ENCODE results near the gene TLK1. TPM values are rescaled to one million over a fixed set of nuclear protein-coding genes. Genes with fewer than 3 reads are reported as not detected.

The TLK1 gene
- total RNA-seq, 2 donors from 2014 or later: 50.5 to 95.8 TPM

- peak overlapping the region; percentile 94 to 96 for H3K4me3 ChIP-seq
- no peaks in the 10 kb centered on the region for H3K9me3 ChIP-seq
- DNase-seq (ENCODE audit: low spot score): no peak
- TF ChIP-seq POLR2AphosphoS5 (IDR thresholded peaks at IDR 0.05) (no peak), POLR2A (IDR thresholded peaks at IDR 0.05) (no peak)
- TF ChIP-seq, protein P1, sequence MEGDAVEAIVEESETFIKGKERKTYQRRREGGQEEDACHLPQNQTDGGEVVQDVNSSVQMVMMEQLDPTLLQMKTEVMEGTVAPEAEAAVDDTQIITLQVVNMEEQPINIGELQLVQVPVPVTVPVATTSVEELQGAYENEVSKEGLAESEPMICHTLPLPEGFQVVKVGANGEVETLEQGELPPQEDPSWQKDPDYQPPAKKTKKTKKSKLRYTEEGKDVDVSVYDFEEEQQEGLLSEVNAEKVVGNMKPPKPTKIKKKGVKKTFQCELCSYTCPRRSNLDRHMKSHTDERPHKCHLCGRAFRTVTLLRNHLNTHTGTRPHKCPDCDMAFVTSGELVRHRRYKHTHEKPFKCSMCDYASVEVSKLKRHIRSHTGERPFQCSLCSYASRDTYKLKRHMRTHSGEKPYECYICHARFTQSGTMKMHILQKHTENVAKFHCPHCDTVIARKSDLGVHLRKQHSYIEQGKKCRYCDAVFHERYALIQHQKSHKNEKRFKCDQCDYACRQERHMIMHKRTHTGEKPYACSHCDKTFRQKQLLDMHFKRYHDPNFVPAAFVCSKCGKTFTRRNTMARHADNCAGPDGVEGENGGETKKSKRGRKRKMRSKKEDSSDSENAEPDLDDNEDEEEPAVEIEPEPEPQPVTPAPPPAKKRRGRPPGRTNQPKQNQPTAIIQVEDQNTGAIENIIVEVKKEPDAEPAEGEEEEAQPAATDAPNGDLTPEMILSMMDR (IDR thresholded peaks at IDR 0.05): no peak
- intact Hi-C loops (cut with DNase I): loop anchor here (1.0 to 10.0 kb wide), 3 partner anchors 74 to 258 kb away; no protein-coding TSS in a partner anchor
- no peaks in the 10 kb centered on the region for H3K4me1 ChIP-seq (replicated peaks)
- H3K27ac ChIP-seq: peak overlapping the region; percentile 98 to 99
- H3K27me3 ChIP-seq (replicated peaks; ENCODE audit: insufficient read depth): no peaks in the 10 kb centered on the region
- 3% methylated on average over 15 of the region's 15 CpGs for WGBS
- H3K36me3 ChIP-seq: no peaks in the 10 kb centered on the region
Measured at GRCh38 chr2:171158790-171159371, 1.8 kb downstream of the TLK1 start.

- TF ChIP-seq POLR2A (IDR thresholded peaks at IDR 0.05) (no peak), POLR2AphosphoS5 (IDR thresholded peaks at IDR 0.05) (no peak)
- TF ChIP-seq, protein P1 (IDR thresholded peaks at IDR 0.05): no peak
- intact Hi-C loops (cut with DNase I): loop anchor here (5.0 to 10.0 kb wide), 2 partner anchors 73 to 259 kb away; no protein-coding TSS in a partner anchor
- WGBS: 43% methylated on average over 9 of the region's 9 CpGs
- no peak for DNase-seq (ENCODE audit: low spot score)
- no peaks in the 10 kb centered on the region for H3K27me3 ChIP-seq (replicated peaks; ENCODE audit: insufficient read depth)
- H3K36me3 ChIP-seq: no peaks in the 10 kb centered on the region
- H3K4me1 ChIP-seq (replicated peaks): no peaks in the 10 kb centered on the region
- no peak overlapping the region for H3K27ac ChIP-seq
- no peaks in the 10 kb centered on the region for H3K9me3 ChIP-seq
- peak overlapping the region; percentile 94 to 96 for H3K4me3 ChIP-seq
Measured at GRCh38 chr2:171158036-171158789, 2.5 kb downstream of the TLK1 start.

- Histone ChIP-seq H3K27me3 (replicated peaks; ENCODE audit: insufficient read depth) (no peaks in the 10 kb centered on the region), H3K4me1 (replicated peaks) (no peaks in the 10 kb centered on the region), H3K9me3 (no peaks in the 10 kb centered on the region), H3K27ac (no peak overlapping the region), H3K36me3 (no peaks in the 10 kb centered on the region), H3K4me3 (no peak overlapping the region)
- TF ChIP-seq POLR2A (IDR thresholded peaks at IDR 0.05): no peak
- TF ChIP-seq, protein P1 (IDR thresholded peaks at IDR 0.05): no peak
- DNase-seq (ENCODE audit: low spot score): no peak
- WGBS: 92% methylated on average over 3 of the region's 3 CpGs
- intact Hi-C loops (cut with DNase I): loop anchor here (5.0 to 10.0 kb wide), 2 partner anchors 72 to 260 kb away; no protein-coding TSS in a partner anchor
Measured at GRCh38 chr2:171157109-171157500, 3.6 kb downstream of the TLK1 start.

DNA sequence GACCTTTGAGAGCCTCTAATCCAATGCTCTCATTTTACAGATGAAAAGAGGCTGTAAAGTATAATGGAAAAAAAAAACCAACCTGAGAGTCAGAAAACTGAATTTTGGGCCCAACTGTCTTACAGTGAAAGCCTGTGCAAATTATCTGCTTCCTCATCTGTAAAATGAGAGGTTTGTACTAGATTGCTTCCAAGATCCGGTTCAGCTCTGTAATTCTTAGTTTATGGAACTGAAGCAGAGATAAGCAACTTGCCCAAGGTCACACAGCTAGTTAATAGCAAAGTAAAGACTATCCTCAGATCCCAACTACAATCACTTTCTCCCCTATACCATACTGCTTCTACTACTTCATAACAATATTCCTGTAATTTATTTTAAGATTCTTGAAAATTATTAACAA, 6.3 kb downstream of the TLK1 start:
- peak overlapping the region in 1 of 2 donors; percentile 9 for H3K27ac ChIP-seq
- no peaks in the 10 kb centered on the region for H3K36me3 ChIP-seq
- no peaks in the 10 kb centered on the region for H3K9me3 ChIP-seq
- intact Hi-C loops (cut with DNase I): loop anchor here (10.0 kb wide), 1 partner anchor 70 kb away; no protein-coding TSS in a partner anchor
- TF ChIP-seq POLR2AphosphoS5 (IDR thresholded peaks at IDR 0.05) (peak; percentile 13), POLR2A (IDR thresholded peaks at IDR 0.05) (no peak)
- TF ChIP-seq, protein P1 (IDR thresholded peaks at IDR 0.05): no peak
- no peaks in the 10 kb centered on the region for H3K4me1 ChIP-seq (replicated peaks)
- H3K4me3 ChIP-seq: no peak overlapping the region
- DNase-seq (ENCODE audit: low spot score): no peak
- WGBS: 7% methylated on average over 1 of the region's 1 CpG
- no peaks in the 10 kb centered on the region for H3K27me3 ChIP-seq (replicated peaks; ENCODE audit: insufficient read depth)
